ENCODE results near the gene ZNF431. TPM values are rescaled to one million over a fixed set of nuclear protein-coding genes. Genes with fewer than 3 reads are reported as not detected.
"Not testable (repeated sequence)": the region's sequence is repeated elsewhere in the genome, so short reads cannot be mapped to it uniquely, and the experiment has no call there.

The ZNF431 gene
- total RNA-seq, 1 donor from 2014 or later: 30.4 TPM

- H3K9me3 Mint-ChIP-seq: no peaks in the 10 kb centered on the region
- peaks cover 3% of the 10 kb centered on the region for H3K4me1 Mint-ChIP-seq
- peak overlapping the region; percentile 72 for H3K27ac Mint-ChIP-seq (ENCODE audit: unreplicated experiment)
- no peak for TF ChIP-seq CTCF (conservative IDR thresholded peaks at IDR 0.05)
- no peak for DNase-seq (ENCODE audit: low read depth, low spot score)
- H3K4me3 Mint-ChIP-seq: no peak overlapping the region
- H3K36me3 Mint-ChIP-seq (ENCODE audit: low read depth): no peaks in the 10 kb centered on the region
- no peaks in the 10 kb centered on the region for H3K27me3 Mint-ChIP-seq (ENCODE audit: low read depth)
Observed at GRCh38 chr19:21134934-21135366, 6.9 kb upstream of the ZNF431 start.

GRCh38 chr19:21135433-21135832, 6.4 kb upstream of the ZNF431 start:
- no peak for DNase-seq (ENCODE audit: low read depth, low spot score)
- H3K4me3 Mint-ChIP-seq: no peak overlapping the region
- no peaks in the 10 kb centered on the region for H3K27me3 Mint-ChIP-seq (ENCODE audit: low read depth)
- H3K36me3 Mint-ChIP-seq (ENCODE audit: low read depth): no peaks in the 10 kb centered on the region
- TF ChIP-seq CTCF (conservative IDR thresholded peaks at IDR 0.05): no peak
- H3K27ac Mint-ChIP-seq (ENCODE audit: unreplicated experiment): no peak overlapping the region
- no peaks in the 10 kb centered on the region for H3K4me1 Mint-ChIP-seq
- no peaks in the 10 kb centered on the region for H3K9me3 Mint-ChIP-seq

- Mint-ChIP-seq H3K9me3 (no peaks in the 10 kb centered on the region), H3K27me3 (ENCODE audit: low read depth) (no peaks in the 10 kb centered on the region), H3K36me3 (ENCODE audit: low read depth) (peaks cover 9% of the 10 kb centered on the region), H3K4me3 (no peak overlapping the region), H3K27ac (ENCODE audit: unreplicated experiment) (no peak overlapping the region), H3K4me1 (peaks cover 15% of the 10 kb centered on the region)
- no peak for TF ChIP-seq CTCF (conservative IDR thresholded peaks at IDR 0.05)
- DNase-seq (ENCODE audit: low read depth, low spot score): no peak
Observed at GRCh38 chr19:21138130-21138529, 3.7 kb upstream of the ZNF431 start.

GRCh38 chr19:21141006-21141405, 834 bp upstream of the ZNF431 start:
- Mint-ChIP-seq H3K4me1 (peaks cover 21% of the 10 kb centered on the region), H3K36me3 (ENCODE audit: low read depth) (peaks cover 37% of the 10 kb centered on the region)
- H3K27me3 Mint-ChIP-seq (ENCODE audit: low read depth); H3K4me3 Mint-ChIP-seq; H3K9me3 Mint-ChIP-seq; DNase-seq (ENCODE audit: low read depth, low spot score); H3K27ac Mint-ChIP-seq (ENCODE audit: unreplicated experiment): not testable (repeated sequence)

GRCh38 chr19:21143428-21143827, 1.6 kb downstream of the ZNF431 start:
- Mint-ChIP-seq H3K27ac (ENCODE audit: unreplicated experiment) (peak overlapping the region; percentile 19), H3K9me3 (peaks cover 16% of the 10 kb centered on the region), H3K27me3 (ENCODE audit: low read depth) (no peaks in the 10 kb centered on the region), H3K4me1 (peaks cover 21% of the 10 kb centered on the region), H3K4me3 (peak overlapping the region; percentile 98), H3K36me3 (ENCODE audit: low read depth) (peaks cover 60% of the 10 kb centered on the region)
- no peak for TF ChIP-seq CTCF (conservative IDR thresholded peaks at IDR 0.05)
- no peak for DNase-seq (ENCODE audit: low read depth, low spot score)

GRCh38 chr19:21143854-21144253, 2.0 kb downstream of the ZNF431 start:
- no peak overlapping the region for H3K27ac Mint-ChIP-seq (ENCODE audit: unreplicated experiment)
- H3K27me3 Mint-ChIP-seq (ENCODE audit: low read depth): no peaks in the 10 kb centered on the region

More at GRCh38 chr19:21143854-21144253, 2.0 kb downstream of the ZNF431 start:
- Mint-ChIP-seq H3K36me3 (ENCODE audit: low read depth) (peaks cover 64% of the 10 kb centered on the region), H3K4me3 (peak overlapping the region; percentile 15), H3K9me3 (peaks cover 19% of the 10 kb centered on the region), H3K4me1 (peaks cover 21% of the 10 kb centered on the region)
- TF ChIP-seq CTCF (conservative IDR thresholded peaks at IDR 0.05): no peak
- no peak for DNase-seq (ENCODE audit: low read depth, low spot score)

Data from neural crest cell (in vitro differentiated cells).